K562 (cell line): Measurements from ENCODE around the gene CCPG1.

Source experiments
- MAZ ChIP-seq, 2 experiments: fragments of 450-650 bp in 1 of 2; sonication (generic) in 1 of 2; formaldehyde crosslinking; IDR thresholded peaks in 1 of 2; conservative IDR thresholded peaks in 1 of 2; 2 replicates each; pipeline versions ENCODE4 v1.4.0 to v1.5.0; 2020; ENCODE audit warnings: mild to moderate bottlenecking in 1 of 2, missing genetic modification reagents in 1 of 2
- NRF1 ChIP-seq, 2 experiments: fragments of 450-650 bp; IDR thresholded peaks in 1 of 2; conservative IDR thresholded peaks in 1 of 2; 2 replicates each; pipeline ENCODE4 v1.6.1; 2014; ENCODE audit warnings: mild to moderate bottlenecking in 2 of 2
- ZNF121 ChIP-seq: sonication (generic); formaldehyde crosslinking; conservative IDR thresholded peaks from 2 replicates; pipeline ENCODE4 v1.8.0; 2022; ENCODE audit warnings: missing genetic modification reagents
- ZNF253 ChIP-seq: fragments of 250-450 bp; sonication (Bioruptor Pico); conservative IDR thresholded peaks from 2 replicates; pipeline ENCODE4 v1.6.1; 2021; ENCODE audit warnings: mild to moderate bottlenecking

- no peak for TF ChIP-seq ZNF121 (CRISPR knock-in tag)
- no peak for TF ChIP-seq MAZ (CRISPR knock-in tag; conservative IDR thresholded peaks at IDR 0.05 in 1 of 2, IDR thresholded peaks at IDR 0.05 in 1 of 2)
- no peak for TF ChIP-seq ZNF253 (CRISPR knock-in tag)
- TF ChIP-seq NRF1 (conservative IDR thresholded peaks at IDR 0.05 in 1 of 2, IDR thresholded peaks at IDR 0.05 in 1 of 2) = no peak
Measured at GRCh38 chr15:55372701-55373440, 35.3 kb downstream of the CCPG1 start.
